HFFc6 (cell line): Measurements from ENCODE around the gene FAM13B. TPM values are rescaled to one million over a fixed set of nuclear protein-coding genes. Genes with fewer than 3 reads are reported as not detected.

Source experiments
- DNase-seq: peaks from one replicate; pipeline ENCODE4 v3.0.0-alpha.2; 2018
- H3K27ac Mint-ChIP-seq: 2 replicates; pipeline ENCODE4 v1.8.0; 2020; ENCODE audit warnings: mild to moderate bottlenecking, mixed read lengths
- H3K27me3 Mint-ChIP-seq: 2 replicates; pipeline ENCODE4 v1.8.0; 2021; ENCODE audit warnings: mild to moderate bottlenecking, moderate library complexity, mixed read lengths; ENCODE audit not compliant: insufficient read depth
- H3K36me3 Mint-ChIP-seq: 2 replicates; pipeline ENCODE4 v1.8.0; 2021; ENCODE audit warnings: low read depth, mixed read lengths
- H3K4me1 Mint-ChIP-seq: 2 replicates; pipeline ENCODE4 v1.8.0; 2020; ENCODE audit warnings: low read depth, mixed read lengths
- H3K4me3 Mint-ChIP-seq: 2 replicates; pipeline ENCODE4 v1.8.0; 2020; ENCODE audit warnings: mild to moderate bottlenecking, moderate library complexity, mixed read lengths
- H3K9me3 Mint-ChIP-seq: 2 replicates; pipeline ENCODE4 v1.8.0; 2020; ENCODE audit warnings: mild to moderate bottlenecking, mixed read lengths
- total RNA-seq, 6 experiments: library from RNA; stranded (reverse); fragmentation: NEBNext Ultra II Directional; extraction: Animal tissue kit (Norgen Biotek cat#: 25700); gene quantifications; 2 replicates in 1 of 6; 3 replicates in 5 of 6; pipeline ENCODE4 v1.2.3, GENCODE V29; 2021
- TF ChIP-seq, protein P1 (sequence below): fragments of 200-600 bp; sonication (generic); IDR thresholded peaks from 2 replicates; pipeline ENCODE4 v1.5.0; 2021; ENCODE audit warnings: antibody characterized with exemption, mild to moderate bottlenecking

FAM13B gene
- total RNA-seq, 6 experiments from 2014 or later: 27.5 to 38.2 (median 31.8) TPM

DNA sequence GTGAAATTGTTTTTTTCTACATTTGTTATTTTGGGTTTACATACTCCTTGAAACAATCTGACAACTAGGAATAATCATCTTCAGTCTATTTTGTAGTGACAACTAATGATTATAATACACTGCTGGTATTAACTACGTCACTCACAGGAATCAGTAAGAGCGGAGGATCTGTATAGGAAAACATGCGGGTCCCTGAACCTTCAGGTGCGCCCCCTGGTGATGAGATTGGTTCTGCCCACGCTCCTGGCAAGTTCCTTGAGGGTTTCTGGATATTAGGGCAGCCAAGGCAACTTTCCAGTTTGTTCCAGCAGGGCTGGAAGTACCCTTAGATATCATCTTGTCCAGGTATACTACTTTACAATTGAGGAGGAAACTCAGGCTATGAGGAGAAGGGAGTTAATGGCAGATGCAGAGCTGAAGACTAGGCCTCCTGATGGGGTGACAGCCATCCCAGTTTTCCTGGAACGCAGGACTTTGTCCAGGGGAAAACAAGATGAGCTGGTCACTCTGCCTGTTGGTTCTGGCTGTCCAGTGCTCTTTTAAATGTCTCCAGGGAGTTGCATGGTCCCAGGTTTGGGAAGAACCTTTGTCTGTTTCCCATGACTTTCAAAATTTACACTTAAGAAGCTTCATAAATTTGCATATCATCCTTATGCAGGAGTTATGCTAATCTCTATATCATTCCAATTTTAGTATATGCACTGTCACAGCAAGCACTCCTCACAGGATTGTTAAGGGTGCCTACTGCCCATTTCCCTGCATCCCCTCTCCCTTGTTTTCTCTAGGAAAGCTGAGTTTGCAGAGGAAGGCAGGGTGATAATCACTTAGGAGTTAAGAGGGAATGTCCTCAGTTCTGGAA is 36.1 kb upstream of the FAM13B start:
- H3K36me3 Mint-ChIP-seq: no peaks in the 10 kb centered on the region
- DNase-seq: peak; percentile 55
- H3K9me3 Mint-ChIP-seq: no peaks in the 10 kb centered on the region
- no peak overlapping the region for H3K27ac Mint-ChIP-seq
- TF ChIP-seq, protein P1, sequence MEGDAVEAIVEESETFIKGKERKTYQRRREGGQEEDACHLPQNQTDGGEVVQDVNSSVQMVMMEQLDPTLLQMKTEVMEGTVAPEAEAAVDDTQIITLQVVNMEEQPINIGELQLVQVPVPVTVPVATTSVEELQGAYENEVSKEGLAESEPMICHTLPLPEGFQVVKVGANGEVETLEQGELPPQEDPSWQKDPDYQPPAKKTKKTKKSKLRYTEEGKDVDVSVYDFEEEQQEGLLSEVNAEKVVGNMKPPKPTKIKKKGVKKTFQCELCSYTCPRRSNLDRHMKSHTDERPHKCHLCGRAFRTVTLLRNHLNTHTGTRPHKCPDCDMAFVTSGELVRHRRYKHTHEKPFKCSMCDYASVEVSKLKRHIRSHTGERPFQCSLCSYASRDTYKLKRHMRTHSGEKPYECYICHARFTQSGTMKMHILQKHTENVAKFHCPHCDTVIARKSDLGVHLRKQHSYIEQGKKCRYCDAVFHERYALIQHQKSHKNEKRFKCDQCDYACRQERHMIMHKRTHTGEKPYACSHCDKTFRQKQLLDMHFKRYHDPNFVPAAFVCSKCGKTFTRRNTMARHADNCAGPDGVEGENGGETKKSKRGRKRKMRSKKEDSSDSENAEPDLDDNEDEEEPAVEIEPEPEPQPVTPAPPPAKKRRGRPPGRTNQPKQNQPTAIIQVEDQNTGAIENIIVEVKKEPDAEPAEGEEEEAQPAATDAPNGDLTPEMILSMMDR: peak; percentile 91
- no peak overlapping the region for H3K4me3 Mint-ChIP-seq
- peaks cover 7% of the 10 kb centered on the region for H3K27me3 Mint-ChIP-seq
- no peaks in the 10 kb centered on the region for H3K4me1 Mint-ChIP-seq

DNA sequence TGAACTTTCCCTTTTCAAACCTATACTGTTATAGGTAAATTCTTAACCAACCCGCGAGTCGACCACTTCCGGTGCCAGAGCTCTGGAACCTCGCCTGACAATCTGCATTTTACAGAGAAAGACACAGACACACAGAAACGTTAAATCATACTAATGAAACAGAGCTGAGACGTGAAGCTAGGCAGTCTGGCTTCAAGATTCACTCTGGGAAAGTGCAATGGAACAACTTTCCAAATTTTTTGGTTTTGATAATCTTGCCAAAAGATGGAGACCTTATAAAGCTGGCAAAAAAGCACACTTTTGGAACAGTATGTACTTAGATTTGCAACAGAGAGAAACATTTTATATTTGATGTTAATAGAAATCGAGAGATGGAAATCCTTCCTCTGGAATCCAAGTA is 35.1 kb upstream of the FAM13B start:
- Mint-ChIP-seq H3K27me3 (peaks cover 10% of the 10 kb centered on the region), H3K9me3 (no peaks in the 10 kb centered on the region), H3K36me3 (no peaks in the 10 kb centered on the region), H3K4me3 (no peak overlapping the region), H3K27ac (no peak overlapping the region), H3K4me1 (no peaks in the 10 kb centered on the region)
- TF ChIP-seq, protein P1: no peak
- no peak for DNase-seq

DNA sequence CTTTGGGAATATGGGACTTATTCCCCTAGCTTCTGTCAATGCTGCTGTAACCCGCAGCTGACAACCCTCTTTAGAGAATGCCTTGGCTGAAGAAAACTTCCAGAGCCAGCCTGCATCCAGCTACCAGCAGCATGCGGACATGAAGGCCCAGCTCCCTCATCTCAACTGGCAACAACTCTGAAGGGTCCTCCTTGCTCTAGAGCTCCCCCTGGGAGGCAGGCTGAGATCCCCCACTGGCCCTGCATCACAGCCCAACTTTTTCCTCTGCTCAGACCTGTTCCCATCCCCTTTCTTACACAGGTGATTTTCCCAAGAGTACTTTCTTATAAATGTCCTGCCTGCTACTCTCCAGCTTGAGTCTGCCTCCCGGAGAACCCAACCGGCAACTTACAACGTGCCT is 32.2 kb upstream of the FAM13B start:
- TF ChIP-seq, protein P1: peak; percentile 44
- H3K27me3 Mint-ChIP-seq: peaks cover 10% of the 10 kb centered on the region
- no peaks in the 10 kb centered on the region for H3K36me3 Mint-ChIP-seq
- H3K4me3 Mint-ChIP-seq: no peak overlapping the region
- H3K9me3 Mint-ChIP-seq: no peaks in the 10 kb centered on the region
- H3K27ac Mint-ChIP-seq: no peak overlapping the region
- DNase-seq: no peak
- H3K4me1 Mint-ChIP-seq: no peaks in the 10 kb centered on the region

GRCh38 chr5:138064526-138064925 is 31.6 kb upstream of the FAM13B start:
- Mint-ChIP-seq H3K36me3 (no peaks in the 10 kb centered on the region), H3K4me1 (no peaks in the 10 kb centered on the region)

DNA sequence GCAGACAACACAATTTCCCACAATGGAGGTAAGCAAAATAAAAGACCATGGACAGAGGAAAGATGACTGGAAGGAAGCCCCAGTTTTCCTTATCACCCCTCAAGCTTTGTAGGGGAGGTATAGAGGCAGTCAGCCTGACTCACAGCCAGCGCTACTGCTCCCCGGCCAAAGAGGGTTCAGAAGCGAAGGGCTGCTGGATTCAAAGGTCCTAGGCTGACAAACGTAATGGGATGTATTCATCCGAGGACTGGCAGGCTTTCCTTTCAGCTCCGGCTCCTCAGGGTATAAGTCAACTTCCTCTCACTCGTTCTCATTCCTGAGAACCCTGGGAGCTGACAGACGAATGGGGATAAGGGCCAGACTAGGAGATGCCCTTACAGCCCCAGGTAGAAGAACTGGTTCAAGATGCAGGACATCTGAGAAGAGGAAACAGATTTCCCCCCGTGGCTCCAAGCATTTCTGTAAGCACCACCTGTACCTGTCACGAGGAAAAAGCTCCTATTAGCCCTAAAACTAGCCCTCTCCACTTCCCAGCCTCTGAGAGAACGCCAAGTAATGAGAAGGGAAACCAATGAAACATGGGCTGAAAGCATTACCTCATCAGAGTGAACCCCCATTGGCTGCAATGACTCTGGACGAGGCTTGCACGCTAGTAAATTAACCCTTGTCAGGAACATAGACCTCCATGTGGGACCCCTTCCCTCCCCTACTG is 22.1 kb upstream of the FAM13B start:
- DNase-seq: no peak
- Mint-ChIP-seq H3K9me3 (no peaks in the 10 kb centered on the region), H3K27me3 (peaks cover 28% of the 10 kb centered on the region), H3K4me3 (no peak overlapping the region; the same call in 1 of the 2 replicates), H3K4me1 (no peaks in the 10 kb centered on the region), H3K27ac (no peak overlapping the region), H3K36me3 (no peaks in the 10 kb centered on the region)
- TF ChIP-seq, protein P1: no peak

More at GRCh38 chr5:138064526-138064925, 31.6 kb upstream of the FAM13B start:
- no peak overlapping the region for H3K27ac Mint-ChIP-seq
- H3K9me3 Mint-ChIP-seq: no peaks in the 10 kb centered on the region
- H3K27me3 Mint-ChIP-seq: peaks cover 8% of the 10 kb centered on the region
- no peak overlapping the region for H3K4me3 Mint-ChIP-seq
- DNase-seq: no peak
- TF ChIP-seq, protein P1: no peak
